GM19099 (cell line): ENCODE data around the gene YTHDF1.

ENCODE experiments used
- POLR2A ChIP-seq: IDR thresholded peaks from 3 replicates; pipeline ENCODE4 v1.6.1; 2011; ENCODE audit warnings: low read depth; ENCODE audit not compliant: insufficient read length; ENCODE audit errors: extremely low read depth

Gene YTHDF1

GRCh38 chr20:63238514-63239125, 22.7 kb upstream of the YTHDF1 start:
- no peak for TF ChIP-seq POLR2A

DNA sequence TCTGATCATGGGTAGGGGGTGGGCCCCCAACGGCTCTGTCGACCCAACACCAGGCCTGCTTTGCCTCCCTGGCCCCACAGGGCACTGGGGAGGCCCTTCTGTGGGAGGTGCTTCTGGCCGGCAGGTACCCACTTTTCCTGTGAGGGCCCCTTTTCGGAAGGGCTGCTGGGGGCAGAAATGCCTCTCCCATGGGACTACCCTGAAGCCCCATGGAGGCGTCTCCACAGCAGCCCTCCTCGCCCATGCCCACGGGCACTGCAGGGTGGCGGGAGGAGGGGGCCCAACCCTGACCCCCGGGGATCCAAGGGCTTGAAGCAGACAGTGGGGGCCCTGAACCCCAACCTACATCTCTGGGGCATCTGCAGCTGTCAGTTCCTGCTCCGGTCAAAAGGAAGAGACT, 22.1 kb upstream of the YTHDF1 start:
- TF ChIP-seq POLR2A, result no peak

GRCh38 chr20:63236116-63236837, 20.3 kb upstream of the YTHDF1 start:
- TF ChIP-seq POLR2A, result no peak

DNA sequence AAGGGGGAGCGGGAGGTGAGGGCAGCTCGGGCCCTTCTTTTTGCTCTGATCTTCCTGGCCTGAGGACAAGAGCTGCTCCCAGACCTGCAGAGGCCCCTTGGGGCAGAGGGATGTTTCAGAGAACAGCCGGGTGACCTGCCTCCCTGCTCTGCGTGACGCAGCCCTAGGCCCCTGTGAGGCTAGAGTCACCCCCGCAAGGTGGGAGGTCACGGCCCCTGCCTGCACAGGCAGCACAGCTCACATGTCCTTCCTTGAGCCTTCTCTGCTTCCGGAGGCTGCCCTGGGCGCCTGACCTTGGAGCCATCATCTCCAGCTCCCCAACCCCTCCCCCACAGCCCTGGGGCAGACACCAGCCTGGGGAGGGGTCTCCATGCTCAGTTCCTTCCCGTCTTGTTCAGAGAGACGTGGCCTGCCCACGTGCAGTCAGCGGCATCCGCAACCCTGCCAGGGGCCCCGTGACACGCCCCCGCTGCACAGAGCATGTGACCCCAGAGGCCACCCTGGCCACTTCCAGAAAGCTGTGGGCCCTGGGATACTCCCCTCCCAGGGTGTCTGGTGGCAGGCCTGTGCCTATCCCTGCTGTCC, 19.6 kb upstream of the YTHDF1 start, which contains the start of gene BIRC7:
Gene BIRC7 (plus strand): TSS at position 507 of the 585 bp plus-strand sequence. CDS start 192 bp downstream, outside the sequence.
- no peak for TF ChIP-seq POLR2A

- no peak for TF ChIP-seq POLR2A
Measured at GRCh38 chr20:63234693-63235398, 18.9 kb upstream of the YTHDF1 start.

- TF ChIP-seq POLR2A, result no peak
Measured at GRCh38 chr20:63233924-63234323, 18.0 kb upstream of the YTHDF1 start.

DNA sequence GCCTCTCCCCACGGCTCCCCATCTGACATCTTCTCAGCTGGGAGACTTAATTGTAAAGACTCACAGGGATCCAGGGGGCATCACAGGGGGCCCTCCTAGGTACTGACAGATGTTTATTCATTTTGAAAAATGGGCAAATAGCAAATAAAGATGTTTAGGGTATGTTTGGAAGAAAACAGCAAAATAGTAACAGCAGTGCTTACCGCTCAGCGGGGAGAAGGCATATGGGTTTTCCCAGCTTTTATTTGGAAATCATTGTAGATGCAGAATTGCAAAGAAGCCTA, 17.1 kb upstream of the YTHDF1 start:
- no peak for TF ChIP-seq POLR2A

GRCh38 chr20:63232235-63233060, 16.5 kb upstream of the YTHDF1 start:
- no peak for TF ChIP-seq POLR2A

DNA sequence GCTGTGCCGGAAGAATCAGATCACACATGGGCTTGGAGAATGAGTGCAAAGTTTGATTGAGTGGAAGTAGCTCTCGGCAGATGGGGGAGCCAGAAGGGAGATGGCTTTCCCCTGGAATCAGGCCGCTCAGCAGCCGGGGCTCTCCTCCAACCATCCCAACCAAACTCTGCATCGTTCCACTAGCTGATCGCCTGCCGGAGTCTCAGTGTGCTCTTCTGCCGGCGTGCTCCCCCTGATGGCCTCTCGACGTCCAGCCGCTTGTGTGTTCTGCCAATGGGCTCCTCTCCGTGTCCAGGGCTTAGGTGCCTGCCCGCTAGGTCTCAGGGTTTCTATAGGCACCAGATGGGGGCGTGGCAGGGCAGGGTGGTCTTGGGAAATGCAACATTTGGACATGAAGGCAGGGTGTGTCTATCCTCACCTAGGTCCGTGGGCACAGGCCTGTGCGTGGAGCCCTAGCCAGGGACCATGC, 14.9 kb upstream of the YTHDF1 start:
- TF ChIP-seq POLR2A, result no peak

- TF ChIP-seq POLR2A, result no peak
Measured at GRCh38 chr20:63228806-63229205, 12.9 kb upstream of the YTHDF1 start.

DNA sequence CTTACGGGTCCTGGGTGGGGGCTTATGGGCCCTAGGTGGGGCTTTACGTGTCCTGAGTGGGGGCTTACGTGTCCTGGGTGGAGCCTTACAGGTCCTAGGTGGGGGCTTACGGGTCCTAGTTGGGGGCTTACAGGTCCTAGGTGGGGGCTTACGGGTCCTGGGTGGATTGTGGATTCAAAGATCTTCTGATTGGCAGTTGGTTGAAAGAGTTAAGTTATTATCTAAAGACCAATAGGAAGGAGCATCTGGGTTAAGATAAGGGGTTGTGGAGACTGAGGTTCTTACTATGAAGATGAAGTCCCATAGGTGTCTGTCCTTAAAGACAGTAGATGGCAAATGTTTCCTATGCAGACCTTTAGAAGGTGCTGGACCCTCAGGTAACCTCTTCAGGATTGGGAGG, 11.3 kb upstream of the YTHDF1 start:
- TF ChIP-seq POLR2A, result no peak

GRCh38 chr20:63226042-63226943, 10.4 kb upstream of the YTHDF1 start:
- no peak for TF ChIP-seq POLR2A

GRCh38 chr20:63225082-63225454, 9.1 kb upstream of the YTHDF1 start:
- TF ChIP-seq POLR2A, result no peak
